Measurements from ENCODE around the gene CLEC4D. TPM values are rescaled to one million over a fixed set of nuclear protein-coding genes. Genes with fewer than 3 reads are reported as not detected.

The CLEC4D gene
- polyA plus RNA-seq, 2 of the 4 experiments (the other 2 are of a cell fraction), result not detected

DNA sequence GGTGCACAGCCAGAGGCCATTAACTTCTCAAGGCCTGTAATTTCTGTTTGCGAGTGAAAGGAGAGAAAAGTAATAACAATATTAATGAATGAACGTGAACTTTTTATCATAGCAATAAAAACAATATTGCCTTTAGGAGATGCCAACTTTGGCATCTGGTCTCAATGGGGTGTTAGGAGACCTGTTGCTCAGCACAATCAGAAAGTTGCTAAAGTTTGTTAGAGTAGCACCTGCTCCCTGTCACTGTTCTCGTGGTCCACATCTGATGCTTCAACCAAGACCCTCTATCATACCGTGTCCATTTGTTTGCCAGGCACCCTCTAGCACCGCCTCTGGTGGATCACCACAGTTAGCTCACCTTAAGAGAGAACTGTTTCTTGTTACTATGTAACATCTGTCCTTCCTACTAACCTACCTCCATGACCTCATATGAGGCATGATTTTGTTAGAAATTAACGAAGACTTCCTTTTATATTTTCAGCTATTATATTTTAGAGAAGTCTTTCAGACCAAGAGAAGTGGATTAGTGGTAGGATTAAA is 39.9 kb downstream of the CLEC4D start:
- 42% methylated on average over 6 of the region's 6 CpGs for WGBS (ENCODE audit: missing lambda C conversion rate)
- TF ChIP-seq BHLHE40 (IDR thresholded peaks at IDR 0.05; ENCODE audit: low read depth, low read length), result no peak
- no peak for TF ChIP-seq NFE2L2 (conservative IDR thresholded peaks at IDR 0.05; ENCODE audit: low read length)
- no peak for TF ChIP-seq POLR2AphosphoS2 (conservative IDR thresholded peaks at IDR 0.05; ENCODE audit: low read length)
- TF ChIP-seq, protein P1, sequence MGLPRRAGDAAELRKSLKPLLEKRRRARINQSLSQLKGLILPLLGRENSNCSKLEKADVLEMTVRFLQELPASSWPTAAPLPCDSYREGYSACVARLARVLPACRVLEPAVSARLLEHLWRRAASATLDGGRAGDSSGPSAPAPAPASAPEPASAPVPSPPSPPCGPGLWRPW (IDR thresholded peaks at IDR 0.05), result no peak
- no peak for TF ChIP-seq ZC3H11A (IDR thresholded peaks at IDR 0.05)
- no peak for TF ChIP-seq KDM1A (IDR thresholded peaks at IDR 0.05; ENCODE audit: low read depth)
- no peak for TF ChIP-seq RAD21 (conservative IDR thresholded peaks at IDR 0.05 in 1 of 2, IDR thresholded peaks at IDR 0.05 in 1 of 2)
- TF ChIP-seq, protein P2, sequence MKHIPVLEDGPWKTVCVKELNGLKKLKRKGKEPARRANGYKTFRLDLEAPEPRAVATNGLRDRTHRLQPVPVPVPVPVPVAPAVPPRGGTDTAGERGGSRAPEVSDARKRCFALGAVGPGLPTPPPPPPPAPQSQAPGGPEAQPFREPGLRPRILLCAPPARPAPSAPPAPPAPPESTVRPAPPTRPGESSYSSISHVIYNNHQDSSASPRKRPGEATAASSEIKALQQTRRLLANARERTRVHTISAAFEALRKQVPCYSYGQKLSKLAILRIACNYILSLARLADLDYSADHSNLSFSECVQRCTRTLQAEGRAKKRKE (CRISPR knock-in tag; IDR thresholded peaks at IDR 0.05; ENCODE audit: low read depth), result no peak
- TF ChIP-seq, protein P3, sequence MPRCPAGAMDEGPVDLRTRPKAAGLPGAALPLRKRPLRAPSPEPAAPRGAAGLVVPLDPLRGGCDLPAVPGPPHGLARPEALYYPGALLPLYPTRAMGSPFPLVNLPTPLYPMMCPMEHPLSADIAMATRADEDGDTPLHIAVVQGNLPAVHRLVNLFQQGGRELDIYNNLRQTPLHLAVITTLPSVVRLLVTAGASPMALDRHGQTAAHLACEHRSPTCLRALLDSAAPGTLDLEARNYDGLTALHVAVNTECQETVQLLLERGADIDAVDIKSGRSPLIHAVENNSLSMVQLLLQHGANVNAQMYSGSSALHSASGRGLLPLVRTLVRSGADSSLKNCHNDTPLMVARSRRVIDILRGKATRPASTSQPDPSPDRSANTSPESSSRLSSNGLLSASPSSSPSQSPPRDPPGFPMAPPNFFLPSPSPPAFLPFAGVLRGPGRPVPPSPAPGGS (IDR thresholded peaks at IDR 0.05), result no peak
- no peak for TF ChIP-seq MAFK (IDR thresholded peaks at IDR 0.05; ENCODE audit: partially characterized antibody)
- TF ChIP-seq RNF2 (IDR thresholded peaks at IDR 0.05; ENCODE audit: borderline replicate concordance, low read depth), result no peak
- no peak for TF ChIP-seq POLR2A (IDR thresholded peaks at IDR 0.05; ENCODE audit: low read length)
- no peak for TF ChIP-seq FOSB (CRISPR knock-in tag; IDR thresholded peaks at IDR 0.05)
- no peak for TF ChIP-seq HDAC2 (IDR thresholded peaks at IDR 0.05)
- no peak for TF ChIP-seq SREBF2 (IDR thresholded peaks at IDR 0.05)
- TF ChIP-seq ESRRA (IDR thresholded peaks at IDR 0.05; ENCODE audit: borderline replicate concordance, low read length), result no peak
- TF ChIP-seq, protein P4, sequence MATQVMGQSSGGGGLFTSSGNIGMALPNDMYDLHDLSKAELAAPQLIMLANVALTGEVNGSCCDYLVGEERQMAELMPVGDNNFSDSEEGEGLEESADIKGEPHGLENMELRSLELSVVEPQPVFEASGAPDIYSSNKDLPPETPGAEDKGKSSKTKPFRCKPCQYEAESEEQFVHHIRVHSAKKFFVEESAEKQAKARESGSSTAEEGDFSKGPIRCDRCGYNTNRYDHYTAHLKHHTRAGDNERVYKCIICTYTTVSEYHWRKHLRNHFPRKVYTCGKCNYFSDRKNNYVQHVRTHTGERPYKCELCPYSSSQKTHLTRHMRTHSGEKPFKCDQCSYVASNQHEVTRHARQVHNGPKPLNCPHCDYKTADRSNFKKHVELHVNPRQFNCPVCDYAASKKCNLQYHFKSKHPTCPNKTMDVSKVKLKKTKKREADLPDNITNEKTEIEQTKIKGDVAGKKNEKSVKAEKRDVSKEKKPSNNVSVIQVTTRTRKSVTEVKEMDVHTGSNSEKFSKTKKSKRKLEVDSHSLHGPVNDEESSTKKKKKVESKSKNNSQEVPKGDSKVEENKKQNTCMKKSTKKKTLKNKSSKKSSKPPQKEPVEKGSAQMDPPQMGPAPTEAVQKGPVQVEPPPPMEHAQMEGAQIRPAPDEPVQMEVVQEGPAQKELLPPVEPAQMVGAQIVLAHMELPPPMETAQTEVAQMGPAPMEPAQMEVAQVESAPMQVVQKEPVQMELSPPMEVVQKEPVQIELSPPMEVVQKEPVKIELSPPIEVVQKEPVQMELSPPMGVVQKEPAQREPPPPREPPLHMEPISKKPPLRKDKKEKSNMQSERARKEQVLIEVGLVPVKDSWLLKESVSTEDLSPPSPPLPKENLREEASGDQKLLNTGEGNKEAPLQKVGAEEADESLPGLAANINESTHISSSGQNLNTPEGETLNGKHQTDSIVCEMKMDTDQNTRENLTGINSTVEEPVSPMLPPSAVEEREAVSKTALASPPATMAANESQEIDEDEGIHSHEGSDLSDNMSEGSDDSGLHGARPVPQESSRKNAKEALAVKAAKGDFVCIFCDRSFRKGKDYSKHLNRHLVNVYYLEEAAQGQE (IDR thresholded peaks at IDR 0.05), result no peak

DNA sequence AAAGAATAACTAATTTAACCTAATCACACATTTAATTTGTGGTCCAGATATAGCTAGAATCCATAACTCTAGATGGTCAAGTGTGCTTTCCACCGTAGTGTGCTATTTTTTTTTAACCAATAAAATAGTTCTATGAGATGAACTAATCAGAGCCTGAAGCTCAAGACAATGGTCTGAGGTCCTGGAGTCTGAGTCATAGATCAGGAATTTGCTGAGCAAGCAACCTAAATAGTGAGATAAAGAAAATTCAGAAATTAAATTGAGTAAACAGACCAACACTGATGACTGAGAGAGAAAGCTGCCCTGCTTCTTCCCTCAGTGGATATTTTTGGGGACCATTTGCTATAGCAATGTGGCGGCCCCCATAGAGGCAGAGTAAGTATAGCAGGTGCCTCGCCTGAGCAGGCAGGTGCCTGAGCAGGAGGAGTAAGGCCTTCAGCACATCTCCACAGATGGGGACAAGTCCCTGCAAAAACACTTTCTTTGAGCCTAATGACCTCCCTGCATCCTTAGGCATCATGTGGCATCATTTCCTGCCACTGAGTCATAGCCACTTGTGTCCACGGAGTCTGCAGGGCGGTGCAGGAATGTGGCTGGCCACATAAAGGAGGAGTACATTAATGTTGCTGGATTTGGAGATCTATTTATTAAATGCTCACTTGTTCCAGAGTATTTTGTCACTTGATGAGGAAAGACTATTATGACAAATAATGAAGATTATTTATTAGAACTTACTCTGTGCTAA is 41.3 kb downstream of the CLEC4D start:
- CTCF ChIA-PET, result interaction anchor here (0.6 to 3.7 kb wide), 2 partner anchors 10 to 13 kb away, joined by 4 to 24 read pairs; no protein-coding TSS in a partner anchor
- Histone ChIP-seq H3K4me3 (no peak overlapping the region), H3K9me3 (no peaks in the 10 kb centered on the region), H3K4me2 (no peak overlapping the region), H3K27ac (no peak overlapping the region), H3K4me1 (no peaks in the 10 kb centered on the region)
- 57% methylated on average over 5 of the region's 5 CpGs for WGBS (ENCODE audit: missing lambda C conversion rate)
- POLR2A ChIA-PET, result no interaction called here
- no peak; a peak in 1 of 6 replicates for ATAC-seq
- FAIRE-seq, result no peak
- TF ChIP-seq RARB (CRISPR knock-in tag; IDR thresholded peaks at IDR 0.05), result no peak
- TF ChIP-seq MAFK (IDR thresholded peaks at IDR 0.05; ENCODE audit: partially characterized antibody), result peak; percentile 91
- DNase-seq (ENCODE audit: low read depth in 1 of 2, low spot score in 1 of 2), result peak in 1 of 2 experiments; percentile 12

More for the DNA sequence above, 39.9 kb downstream of the CLEC4D start:
- H3K4me3 ChIP-seq, result no peak overlapping the region
- DNase-seq (ENCODE audit: low read depth in 1 of 2, low spot score in 1 of 2) (no peak), ATAC-seq (0 out of 6 replicates have a peak, but pooled peaks have one; percentile 23 to 30), FAIRE-seq (no peak)
- ChIA-PET CTCF (interaction anchor here (1.3 kb wide), 1 partner anchor 9 kb away, joined by 5 read pairs; no protein-coding TSS in a partner anchor), POLR2A (no interaction called here)
- H3K4me2 ChIP-seq, result no peak overlapping the region
- H3K9me3 ChIP-seq, result no peaks in the 10 kb centered on the region
- no peak overlapping the region for H3K27ac ChIP-seq
- no peaks in the 10 kb centered on the region for H3K4me1 ChIP-seq
